ENCODE data around the gene METTL9.
"Not testable (repeated sequence)": the region's sequence is repeated elsewhere in the genome, so short reads cannot be mapped to it uniquely, and the experiment has no call there.

Gene METTL9

GRCh38 chr16:21654881-21655280, 55.5 kb downstream of the METTL9 start:
- in situ Hi-C loops (cut with HindIII; ENCODE audit: low sequenced_read_pairs), result no loop called here

GRCh38 chr16:21656795-21657768, 57.7 kb downstream of the METTL9 start:
- in situ Hi-C loops (cut with HindIII; ENCODE audit: low sequenced_read_pairs), result no loop called here

GRCh38 chr16:21659124-21659523, 59.7 kb downstream of the METTL9 start:
- in situ Hi-C loops (cut with HindIII; ENCODE audit: low sequenced_read_pairs), result no loop called here

GRCh38 chr16:21663889-21664647, 64.7 kb downstream of the METTL9 start, which contains the start of gene OTOA:
Gene OTOA, plus strand, starts transcription at chr16:21663968. Its CDS starts 14,547 bp downstream, at chr16:21678515.
- in situ Hi-C loops (cut with HindIII; ENCODE audit: low sequenced_read_pairs), result no loop called here

GRCh38 chr16:21664801-21665492, 65.6 kb downstream of the METTL9 start:
- in situ Hi-C loops (cut with HindIII; ENCODE audit: low sequenced_read_pairs), result no loop called here

GRCh38 chr16:21666772-21667171, 67.4 kb downstream of the METTL9 start:
- in situ Hi-C loops (cut with HindIII; ENCODE audit: low sequenced_read_pairs), result no loop called here

- in situ Hi-C loops (cut with HindIII; ENCODE audit: low sequenced_read_pairs), result no loop called here
Measured at GRCh38 chr16:21667575-21667974, 68.2 kb downstream of the METTL9 start.

GRCh38 chr16:21673469-21673868, 74.1 kb downstream of the METTL9 start:
- in situ Hi-C loops (cut with HindIII; ENCODE audit: low sequenced_read_pairs), result no loop called here

- in situ Hi-C loops (cut with HindIII; ENCODE audit: low sequenced_read_pairs), result not testable (repeated sequence)
Measured at GRCh38 chr16:21674456-21674855, 75.1 kb downstream of the METTL9 start.

- in situ Hi-C loops (cut with HindIII; ENCODE audit: low sequenced_read_pairs), result not testable (repeated sequence)
Measured at GRCh38 chr16:21680714-21681113, 81.3 kb downstream of the METTL9 start.

- in situ Hi-C loops (cut with HindIII; ENCODE audit: low sequenced_read_pairs), result no loop called here
Measured at GRCh38 chr16:21683184-21683583, 83.8 kb downstream of the METTL9 start.

- in situ Hi-C loops (cut with HindIII; ENCODE audit: low sequenced_read_pairs), result no loop called here
Measured at GRCh38 chr16:21684199-21684598, 84.8 kb downstream of the METTL9 start.

- in situ Hi-C loops (cut with HindIII; ENCODE audit: low sequenced_read_pairs), result no loop called here
Measured at GRCh38 chr16:21685034-21685455, 85.7 kb downstream of the METTL9 start.

GRCh38 chr16:21689107-21689506, 89.7 kb downstream of the METTL9 start:
- in situ Hi-C loops (cut with HindIII; ENCODE audit: low sequenced_read_pairs), result no loop called here

GRCh38 chr16:21690967-21691366, 91.6 kb downstream of the METTL9 start:
- in situ Hi-C loops (cut with HindIII; ENCODE audit: low sequenced_read_pairs), result not testable (repeated sequence)

GRCh38 chr16:21694609-21695008, 95.2 kb downstream of the METTL9 start:
- in situ Hi-C loops (cut with HindIII; ENCODE audit: low sequenced_read_pairs), result no loop called here

- in situ Hi-C loops (cut with HindIII; ENCODE audit: low sequenced_read_pairs), result no loop called here
Measured at GRCh38 chr16:21697032-21697431, 97.7 kb downstream of the METTL9 start.

- in situ Hi-C loops (cut with HindIII; ENCODE audit: low sequenced_read_pairs), result no loop called here
Measured at GRCh38 chr16:21698169-21699032, 99.0 kb downstream of the METTL9 start.

GRCh38 chr16:21701271-21701670, 101.9 kb downstream of the METTL9 start:
- in situ Hi-C loops (cut with HindIII; ENCODE audit: low sequenced_read_pairs), result no loop called here

GRCh38 chr16:21702276-21702675, 102.9 kb downstream of the METTL9 start:
- in situ Hi-C loops (cut with HindIII; ENCODE audit: low sequenced_read_pairs), result no loop called here
